ENCODE results near the gene PIN4. TPM values are rescaled to one million over a fixed set of nuclear protein-coding genes. Genes with fewer than 3 reads are reported as not detected.

Gene PIN4
- total and polyA plus RNA-seq, 10 of the 15 experiments (the other 5 are each of a cell fraction or from before 2014, with no cell fraction given) = 8.2 to 53.6 (median 33.9) TPM

- WGBS (ENCODE audit: insufficient coverage, insufficient replicate concordance, low lambda C conversion rate, missing lambda C conversion rate) = 38% methylated on average over 59 of the region's 59 CpGs
- no peak within 1 kb of the TSS for H3K27ac ChIP-seq (ENCODE audit: control insufficient read depth, insufficient read depth)
- in situ Hi-C loops (cut with MboI) (loop anchor here (25.0 kb wide), 2 partner anchors 1023 to 1898 kb away; no protein-coding TSS in a partner anchor), intact Hi-C loops (cut with micrococcal nuclease; ENCODE audit: unreplicated experiment) (no loop called here)
- H3K9me3 ChIP-seq (replicated peaks; ENCODE audit: control insufficient read depth, insufficient read depth, low read length) = no peaks in the 10 kb centered on the region
- peak within 1 kb of the TSS; percentile 68 for H3K4me2 ChIP-seq (ENCODE audit: control insufficient read depth, insufficient read depth)
- CTCF ChIA-PET = interaction anchor here (1.6 kb wide), 1 partner anchor 38 kb away, joined by 13 read pairs; the partner anchor contains the start of gene RPS4X
- RAD21 ChIA-PET (ENCODE audit: unreplicated experiment) = interaction anchor here (1.0 to 1.6 kb wide), 3 partner anchors 36 to 58 kb away, joined by 3 read pairs; no protein-coding TSS in a partner anchor
- POLR2A ChIA-PET = interaction anchor here (1.2 kb wide), 1 partner anchor 57 kb away, joined by 4 read pairs; the partner anchor contains the start of gene PIN4
- peak within 1 kb of the TSS; percentile 56 for H3K9ac ChIP-seq (ENCODE audit: control insufficient read depth, insufficient read depth, low read length)
- no peaks in the 10 kb centered on the region for H3K27me3 ChIP-seq (replicated peaks in 1 of 2; ENCODE audit: control insufficient read depth in 2 of 2, insufficient read depth in 2 of 2, low read length in 1 of 2)
- H3K79me2 ChIP-seq (ENCODE audit: control insufficient read depth, insufficient read depth, low read length) = peaks cover 2% of the 10 kb centered on the region; the same call in 1 of the 2 replicates
- H3K4me1 ChIP-seq (ENCODE audit: control insufficient read depth, insufficient read depth, low read length) = no peaks in the 10 kb centered on the region
- H3K4me3 ChIP-seq = peak within 1 kb of the TSS; percentile 84
- no peaks in the 10 kb centered on the region for H3K36me3 ChIP-seq (ENCODE audit: control insufficient read depth in 2 of 2, insufficient read depth in 2 of 2, low read length in 1 of 2)
- peak; percentile 51 for DNase-seq (ENCODE audit: low read depth, low spot score)
- no peaks in the 10 kb centered on the region for H4K20me1 ChIP-seq (ENCODE audit: control insufficient read depth, insufficient read depth)
- ATAC-seq = peak; percentile 99
- no TSS peak for BruUV-seq (replicated peaks)
- SMC1A ChIA-PET (ENCODE audit: uncharacterized antibody, unreplicated experiment) = interaction anchor here (1.0 kb wide), 1 partner anchor 9 kb away, joined by 3 read pairs; no protein-coding TSS in a partner anchor
- FAIRE-seq = peak; percentile 75
- H2AFZ ChIP-seq (ENCODE audit: control insufficient read depth, low read depth, low read length) = peak within 1 kb of the TSS; percentile 78
- peak; percentile 79 for TF ChIP-seq POLR2AphosphoS5 (IDR thresholded peaks at IDR 0.05; ENCODE audit: low read length)
- peak; percentile 61 for TF ChIP-seq TAF1 (IDR thresholded peaks at IDR 0.05; ENCODE audit: borderline replicate concordance, low read depth, low read length)
- TF ChIP-seq SIN3A (IDR thresholded peaks at IDR 0.05; ENCODE audit: low read depth, low read length) = peak; percentile 81; the same call in 1 of the 2 replicates
- TF ChIP-seq ZNF687 (IDR thresholded peaks at IDR 0.05) = peak; percentile 41; the same call in 1 of the 2 replicates
- no peak for TF ChIP-seq HDAC6 (IDR thresholded peaks at IDR 0.05; ENCODE audit: unreplicated experiment)
- peak; percentile 64 for TF ChIP-seq NRF1 (conservative IDR thresholded peaks at IDR 0.05; ENCODE audit: low read depth, low read length)
- no peak for TF ChIP-seq ZBTB40 (IDR thresholded peaks at IDR 0.05; ENCODE audit: borderline replicate concordance)
- TF ChIP-seq POLR2A (IDR thresholded peaks at IDR 0.05; ENCODE audit: low read depth, low read length) = peak; percentile 91
- TF ChIP-seq ZBTB4 (CRISPR knock-in tag; IDR thresholded peaks at IDR 0.05) = no peak
These were observed 57.3 kb downstream of the PIN4 start, which contains the start of gene ERCC6L for GRCh38 chrX:72238721-72239475. ERCC6L (minus strand) TSS chrX:72239027; CDS start chrX:72238911, 116 bp downstream.

Data from GM12878 (cell line).